Natural killer cell (primary cell): Measurements from ENCODE around the gene PPP1R14C. TPM values are rescaled to one million over a fixed set of nuclear protein-coding genes. Genes with fewer than 3 reads are reported as not detected.

Source experiments
- ATAC-seq, 3 donors: fragments of 150-1000 bp in 2 of 3; fragments of 200-7000 bp in 1 of 3; cut with Tn5 transposase; 1 replicate in 1 of 3; 2 replicates in 2 of 3; pipeline ENCODE4 v1.10.0; 2021; ENCODE audit warnings: mild to moderate bottlenecking in 2 of 3, moderate library complexity in 2 of 3
- DNase-seq, 2 donors: peaks; one replicate each; pipeline versions ENCODE4 v3.0.0 to v3.0.0-alpha.2; 2013 to 2021; ENCODE audit warnings: mixed read lengths in 1 of 2
- H3K27ac ChIP-seq: one replicate; pipeline ENCODE4 v1.5.1; 2013; ENCODE audit warnings: mild to moderate bottlenecking, low read length
- H3K27me3 ChIP-seq: one replicate; pipeline ENCODE4 v1.6.1; 2013; ENCODE audit warnings: low read length; ENCODE audit not compliant: control insufficient read depth, insufficient read depth
- H3K36me3 ChIP-seq: one replicate; pipeline ENCODE4 v1.6.1; 2013; ENCODE audit warnings: low read length; ENCODE audit not compliant: control insufficient read depth, insufficient read depth
- H3K4me1 ChIP-seq: one replicate; pipeline ENCODE4 v1.6.1; 2013; ENCODE audit warnings: low read length; ENCODE audit not compliant: control insufficient read depth, insufficient read depth
- H3K4me3 ChIP-seq: one replicate; pipeline ENCODE4 v1.5.1; 2013; ENCODE audit warnings: low read length
- H3K9me3 ChIP-seq: one replicate; pipeline ENCODE4 v1.6.1; 2013; ENCODE audit warnings: low read length; ENCODE audit not compliant: control insufficient read depth, insufficient read depth
- H3K27ac Mint-ChIP-seq, 2 donors: one replicate each; pipeline ENCODE4 v1.8.0; 2022; ENCODE audit warnings: mild to moderate bottlenecking in 2 of 2, mixed read lengths in 2 of 2, moderate library complexity in 1 of 2
- H3K27me3 Mint-ChIP-seq, 2 donors: one replicate each; pipeline ENCODE4 v1.8.0; 2022; ENCODE audit warnings: low read depth in 2 of 2, mixed read lengths in 2 of 2
- H3K36me3 Mint-ChIP-seq: one replicate; pipeline ENCODE4 v1.8.0; 2022; ENCODE audit warnings: mixed read lengths
- H3K4me1 Mint-ChIP-seq, 2 donors: one replicate each; pipeline ENCODE4 v1.8.0; 2022; ENCODE audit warnings: mixed read lengths in 2 of 2
- H3K4me3 Mint-ChIP-seq: one replicate; pipeline ENCODE4 v1.8.0; 2022; ENCODE audit warnings: mild to moderate bottlenecking, moderate library complexity, mixed read lengths
- H3K9me3 Mint-ChIP-seq, 2 donors: one replicate each; pipeline ENCODE4 v1.8.0; 2022; ENCODE audit warnings: mixed read lengths in 2 of 2
- WGBS: methylation state at CpG from one replicate; pipeline ENCODE4 v1.1.7; 2013; ENCODE audit warnings: missing lambda C conversion rate; ENCODE audit not compliant: insufficient coverage; 5-methylcytosine and 5-hydroxymethylcytosine counted together
- intact Hi-C: fragments of 100-400 bp; cut with micrococcal nuclease; formaldehyde crosslinking; loops from one replicate; pipeline ENCODE4 v1.14.2; 2022
- total RNA-seq, 4 donors: library from RNA; stranded (reverse); fragments of 120-200 nt in 1 of 4; gene quantifications; one replicate each; pipeline versions ENCODE4 v1.2.3 to v1.2.4, GENCODE V29; 2013 to 2022
- TF ChIP-seq, protein P1 (sequence below): fragments of 200-600 bp; IDR thresholded peaks from one replicate; pipeline ENCODE4 v1.8.0; 2022; ENCODE audit warnings: antibody characterized with exemption

PPP1R14C gene
- total RNA-seq, 3 donors from 2014 or later (not counting 1 experiment from before 2014, with no cell fraction given): not detected

DNA sequence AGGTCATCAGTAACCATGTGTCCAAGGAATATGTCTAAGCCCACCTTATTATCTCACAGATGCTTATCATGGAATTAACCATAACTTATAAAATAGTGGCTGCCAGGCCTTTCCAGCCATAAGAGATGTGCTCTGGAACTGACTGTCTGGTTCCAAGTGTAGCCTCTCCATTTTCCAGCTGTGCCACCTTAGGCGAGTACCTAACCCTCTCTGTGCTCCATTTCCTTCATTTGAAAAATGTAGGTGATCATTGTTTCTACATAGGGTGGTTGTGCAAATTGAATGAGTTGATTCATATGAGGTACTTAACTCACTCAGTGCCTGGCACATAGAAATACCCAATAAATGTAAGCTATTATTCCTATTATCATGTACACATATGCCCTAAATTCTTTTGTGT, 123.5 kb downstream of the PPP1R14C start:
- Mint-ChIP-seq H3K4me3 (no peak overlapping the region), H3K9me3 (no peaks in the 10 kb centered on the region), H3K27me3 (peaks cover 9 to 33% of the 10 kb centered on the region in 2 donors), H3K36me3 (no peaks in the 10 kb centered on the region), H3K27ac (no peak overlapping the region), H3K4me1 (peaks cover 0 to 7% of the 10 kb centered on the region in 2 donors)
- TF ChIP-seq, protein P1, sequence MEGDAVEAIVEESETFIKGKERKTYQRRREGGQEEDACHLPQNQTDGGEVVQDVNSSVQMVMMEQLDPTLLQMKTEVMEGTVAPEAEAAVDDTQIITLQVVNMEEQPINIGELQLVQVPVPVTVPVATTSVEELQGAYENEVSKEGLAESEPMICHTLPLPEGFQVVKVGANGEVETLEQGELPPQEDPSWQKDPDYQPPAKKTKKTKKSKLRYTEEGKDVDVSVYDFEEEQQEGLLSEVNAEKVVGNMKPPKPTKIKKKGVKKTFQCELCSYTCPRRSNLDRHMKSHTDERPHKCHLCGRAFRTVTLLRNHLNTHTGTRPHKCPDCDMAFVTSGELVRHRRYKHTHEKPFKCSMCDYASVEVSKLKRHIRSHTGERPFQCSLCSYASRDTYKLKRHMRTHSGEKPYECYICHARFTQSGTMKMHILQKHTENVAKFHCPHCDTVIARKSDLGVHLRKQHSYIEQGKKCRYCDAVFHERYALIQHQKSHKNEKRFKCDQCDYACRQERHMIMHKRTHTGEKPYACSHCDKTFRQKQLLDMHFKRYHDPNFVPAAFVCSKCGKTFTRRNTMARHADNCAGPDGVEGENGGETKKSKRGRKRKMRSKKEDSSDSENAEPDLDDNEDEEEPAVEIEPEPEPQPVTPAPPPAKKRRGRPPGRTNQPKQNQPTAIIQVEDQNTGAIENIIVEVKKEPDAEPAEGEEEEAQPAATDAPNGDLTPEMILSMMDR: no peak
- no peak overlapping the region for H3K4me3 ChIP-seq
- H3K4me1 ChIP-seq: peaks cover 16% of the 10 kb centered on the region
- intact Hi-C loops: no loop called here
- peaks cover 3% of the 10 kb centered on the region for H3K27me3 ChIP-seq
- no peak overlapping the region for H3K27ac ChIP-seq
- ATAC-seq (no peak), DNase-seq (no peak)
- no peaks in the 10 kb centered on the region for H3K36me3 ChIP-seq
- H3K9me3 ChIP-seq: peaks cover 19% of the 10 kb centered on the region
- WGBS: 100% methylated on average over 1 of the region's 1 CpG

DNA sequence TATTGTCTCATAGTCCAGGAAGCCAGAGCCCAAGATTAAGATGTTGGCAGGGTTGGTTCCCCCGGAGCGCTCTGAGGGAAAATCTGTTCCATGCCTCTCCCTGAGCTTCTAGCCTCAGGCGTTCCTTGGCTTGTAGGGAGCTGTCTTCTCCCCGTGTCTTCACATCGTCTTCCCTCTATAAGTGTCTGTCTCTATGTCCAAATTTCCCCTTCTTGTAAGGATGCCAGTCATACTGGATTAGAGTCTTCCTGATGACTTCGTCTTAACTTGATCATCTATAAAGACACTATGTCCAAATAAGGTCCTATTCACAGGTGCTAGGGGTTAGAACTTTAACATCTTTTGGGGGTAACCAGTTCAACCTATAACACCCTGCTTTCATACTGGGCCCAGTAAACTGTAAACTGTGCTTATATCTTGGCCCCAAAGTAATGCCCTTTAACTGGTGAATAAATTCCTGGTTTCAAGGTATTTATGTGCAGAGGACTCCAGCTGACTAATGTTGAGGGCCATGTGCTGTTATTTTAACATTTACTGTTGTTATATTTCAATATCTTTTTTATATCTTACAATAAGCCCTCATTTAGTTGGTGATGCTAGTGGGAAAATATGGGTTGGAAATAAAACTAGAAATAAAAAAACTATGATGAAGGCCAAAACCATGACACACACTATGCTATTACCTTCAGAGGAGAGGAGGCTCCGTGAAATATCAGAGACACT, 124.3 kb downstream of the PPP1R14C start:
- Histone ChIP-seq H3K27ac (no peak overlapping the region), H3K4me3 (no peak overlapping the region), H3K4me1 (peaks cover 16% of the 10 kb centered on the region), H3K27me3 (peaks cover 5% of the 10 kb centered on the region), H3K36me3 (no peaks in the 10 kb centered on the region), H3K9me3 (peaks cover 19% of the 10 kb centered on the region)
- no peak overlapping the region for H3K27ac Mint-ChIP-seq
- H3K9me3 Mint-ChIP-seq: no peaks in the 10 kb centered on the region
- peaks cover 15 to 41% of the 10 kb centered on the region in 2 donors for H3K27me3 Mint-ChIP-seq
- TF ChIP-seq, protein P1: no peak
- DNase-seq (no peak), ATAC-seq (no peak)
- H3K36me3 Mint-ChIP-seq: no peaks in the 10 kb centered on the region
- intact Hi-C loops: no loop called here
- H3K4me1 Mint-ChIP-seq: peaks cover 0 to 7% of the 10 kb centered on the region in 2 donors
- H3K4me3 Mint-ChIP-seq: no peak overlapping the region
- WGBS: 87% methylated on average over 6 of the region's 7 CpGs

DNA sequence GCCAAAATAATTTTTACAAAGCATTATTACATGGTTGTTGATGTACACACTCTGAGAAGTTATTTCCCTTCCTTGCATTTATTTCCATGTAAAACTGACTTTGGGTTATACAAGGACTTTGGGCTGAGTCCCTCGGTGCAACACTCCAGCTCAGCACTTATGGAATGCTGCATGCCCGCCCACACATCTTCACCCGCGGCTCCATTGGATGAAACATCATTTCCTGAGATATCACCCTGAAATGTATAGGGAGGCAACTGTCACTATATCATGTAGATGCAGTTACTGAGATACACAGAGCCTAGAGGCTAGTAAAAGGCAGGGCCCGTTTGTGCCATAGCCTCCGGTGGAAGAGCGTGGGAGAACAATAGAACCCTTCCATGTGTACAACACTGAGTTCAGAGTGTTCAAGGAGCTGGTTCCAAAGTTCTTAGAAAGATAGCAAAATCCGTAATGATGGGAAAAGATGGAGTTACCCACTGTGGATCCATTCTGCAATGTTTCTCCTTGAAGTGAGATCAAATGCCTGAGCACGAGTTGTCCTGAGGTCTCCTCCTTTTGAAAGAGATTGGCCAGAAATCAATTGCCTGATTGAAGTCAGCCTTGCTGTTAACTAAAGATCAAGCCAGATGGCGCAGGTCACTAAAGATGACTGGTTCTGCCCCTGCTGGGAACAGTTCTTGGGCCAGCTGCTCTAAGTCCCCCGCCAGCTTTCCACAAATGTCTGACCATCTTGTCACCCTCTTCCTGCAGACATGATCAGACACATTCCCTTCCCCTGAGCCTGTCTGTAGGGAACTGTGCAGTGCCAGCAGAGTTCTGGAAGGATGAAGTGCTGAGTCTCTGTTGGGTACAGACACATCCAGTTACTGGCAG, 125.1 kb downstream of the PPP1R14C start:
- Histone ChIP-seq H3K36me3 (no peaks in the 10 kb centered on the region), H3K27me3 (peaks cover 11% of the 10 kb centered on the region), H3K27ac (no peak overlapping the region), H3K9me3 (peaks cover 19% of the 10 kb centered on the region), H3K4me3 (no peak overlapping the region), H3K4me1 (peaks cover 15% of the 10 kb centered on the region)
- intact Hi-C loops: no loop called here
- Mint-ChIP-seq H3K4me3 (no peak overlapping the region), H3K4me1 (peaks cover 0 to 7% of the 10 kb centered on the region in 2 donors), H3K9me3 (no peaks in the 10 kb centered on the region), H3K27me3 (peaks cover 17 to 49% of the 10 kb centered on the region in 2 donors), H3K36me3 (no peaks in the 10 kb centered on the region), H3K27ac (no peak overlapping the region)
- no peak for DNase-seq
- no peak for ATAC-seq
- TF ChIP-seq, protein P1: no peak
- WGBS: 93% methylated on average over 11 of the region's 11 CpGs
